Measurements from ENCODE around the gene SEC16A.

GRCh38 chr9:136437839-136438547 lies 44.8 kb downstream of the SEC16A start:
- TF ChIP-seq CTCF (IDR thresholded peaks at IDR 0.05; ENCODE audit: low read length) (no peak), EZH2 (optimal IDR thresholded peaks at IDR 0.05; ENCODE audit: low read depth, low read length) (no peak)
